Thyroid gland (tissue), 4 donors: Measurements from ENCODE around the gene AGBL5. TPM values are rescaled to one million over a fixed set of nuclear protein-coding genes. Genes with fewer than 3 reads are reported as not detected.
A peak's percentile ranks its signal among the peaks of the same experiment; 100 is the strongest.

ENCODE experiments used
- DNase-seq, 2 donors: peaks; one replicate each; pipeline ENCODE4 v3.0.0-alpha.2; 2019
- H3K27ac ChIP-seq, 3 donors: fragments of 200-600 bp; sonication (generic); 1 replicate in 2 of 3; 2 replicates in 1 of 3; pipeline ENCODE4 v1.5.1; 2016 to 2019; ENCODE audit warnings: mild to moderate bottlenecking in 1 of 3, moderate library complexity in 1 of 3
- H3K27me3 ChIP-seq: fragments of 200-600 bp; sonication (generic); one replicate; pipeline ENCODE4 v1.5.1; 2019
- H3K36me3 ChIP-seq, 2 donors: fragments of 200-600 bp; sonication (generic); one replicate each; pipeline ENCODE4 v1.5.1; 2016 to 2019
- H3K4me1 ChIP-seq, 2 donors: fragments of 200-600 bp; sonication (generic); one replicate each; pipeline ENCODE4 v1.5.1; 2017 to 2019
- H3K4me3 ChIP-seq, 3 donors: fragments of 200-600 bp; sonication (generic); replicated peaks in 1 of 3; 1 replicate in 2 of 3; 2 replicates in 1 of 3; pipeline ENCODE4 v1.5.1; 2016; ENCODE audit warnings: mild to moderate bottlenecking in 1 of 3
- H3K9me3 ChIP-seq: fragments of 200-600 bp; sonication (generic); one replicate; pipeline ENCODE4 v1.5.1; 2017
- POLR2A ChIP-seq, 2 donors: fragments of 450-650 bp; IDR thresholded peaks; one replicate each; pipeline ENCODE4 v1.6.1; 2017; ENCODE audit warnings: antibody characterized with exemption in 2 of 2, mild to moderate bottlenecking in 2 of 2, moderate library complexity in 1 of 2
- WGBS, 2 donors: methylation state at CpG; one replicate each; pipeline ENCODE4 v1.1.5; 2017; 5-methylcytosine and 5-hydroxymethylcytosine counted together
- intact Hi-C: fragments of 100-400 bp; cut with DNase I; formaldehyde crosslinking; loops from one replicate; pipeline ENCODE4 v1.15.1; 2023
- total RNA-seq, 4 donors: library from RNA; depleted of rRNA; stranded (reverse); fragments of >200 nt; gene quantifications; one replicate each; pipeline ENCODE4 v1.2.3, GENCODE V29; 2016
- TF ChIP-seq, protein P1 (sequence below), 6 experiments: fragments of 200-600 bp in 3 of 6; fragments of 450-650 bp in 3 of 6; sonication (generic) in 3 of 6; IDR thresholded peaks; one replicate each; pipeline ENCODE4 v1.5.1; 2016 to 2019; ENCODE audit warnings: antibody characterized with exemption in 6 of 6, mild to moderate bottlenecking in 2 of 6, inconsistent platforms in 1 of 6, moderate library complexity in 1 of 6

Gene AGBL5
- total RNA-seq, 4 donors from 2014 or later: 29.1 to 40.0 (median 31.6) TPM

- intact Hi-C loops: loop anchor here (10.0 kb wide), 1 partner anchor 213 kb away; the partner anchor contains the start of gene UCN
- no peak for DNase-seq
- Histone ChIP-seq H3K36me3 (no peaks in the 10 kb centered on the region), H3K27ac (no peak overlapping the region), H3K9me3 (no peaks in the 10 kb centered on the region), H3K4me1 (peaks cover 9 to 25% of the 10 kb centered on the region in 2 donors), H3K4me3 (no peak overlapping the region), H3K27me3 (no peaks in the 10 kb centered on the region)
- TF ChIP-seq POLR2A (IDR thresholded peaks at IDR 0.05): no peak
- TF ChIP-seq, protein P1, sequence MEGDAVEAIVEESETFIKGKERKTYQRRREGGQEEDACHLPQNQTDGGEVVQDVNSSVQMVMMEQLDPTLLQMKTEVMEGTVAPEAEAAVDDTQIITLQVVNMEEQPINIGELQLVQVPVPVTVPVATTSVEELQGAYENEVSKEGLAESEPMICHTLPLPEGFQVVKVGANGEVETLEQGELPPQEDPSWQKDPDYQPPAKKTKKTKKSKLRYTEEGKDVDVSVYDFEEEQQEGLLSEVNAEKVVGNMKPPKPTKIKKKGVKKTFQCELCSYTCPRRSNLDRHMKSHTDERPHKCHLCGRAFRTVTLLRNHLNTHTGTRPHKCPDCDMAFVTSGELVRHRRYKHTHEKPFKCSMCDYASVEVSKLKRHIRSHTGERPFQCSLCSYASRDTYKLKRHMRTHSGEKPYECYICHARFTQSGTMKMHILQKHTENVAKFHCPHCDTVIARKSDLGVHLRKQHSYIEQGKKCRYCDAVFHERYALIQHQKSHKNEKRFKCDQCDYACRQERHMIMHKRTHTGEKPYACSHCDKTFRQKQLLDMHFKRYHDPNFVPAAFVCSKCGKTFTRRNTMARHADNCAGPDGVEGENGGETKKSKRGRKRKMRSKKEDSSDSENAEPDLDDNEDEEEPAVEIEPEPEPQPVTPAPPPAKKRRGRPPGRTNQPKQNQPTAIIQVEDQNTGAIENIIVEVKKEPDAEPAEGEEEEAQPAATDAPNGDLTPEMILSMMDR (IDR thresholded peaks at IDR 0.05): no peak
- 75 to 77% methylated on average over 22 to 25 of the region's 25 CpGs for WGBS, 2 donors
These were observed 40.6 kb downstream of the AGBL5 start for GRCh38 chr2:27091746-27092695.

DNA sequence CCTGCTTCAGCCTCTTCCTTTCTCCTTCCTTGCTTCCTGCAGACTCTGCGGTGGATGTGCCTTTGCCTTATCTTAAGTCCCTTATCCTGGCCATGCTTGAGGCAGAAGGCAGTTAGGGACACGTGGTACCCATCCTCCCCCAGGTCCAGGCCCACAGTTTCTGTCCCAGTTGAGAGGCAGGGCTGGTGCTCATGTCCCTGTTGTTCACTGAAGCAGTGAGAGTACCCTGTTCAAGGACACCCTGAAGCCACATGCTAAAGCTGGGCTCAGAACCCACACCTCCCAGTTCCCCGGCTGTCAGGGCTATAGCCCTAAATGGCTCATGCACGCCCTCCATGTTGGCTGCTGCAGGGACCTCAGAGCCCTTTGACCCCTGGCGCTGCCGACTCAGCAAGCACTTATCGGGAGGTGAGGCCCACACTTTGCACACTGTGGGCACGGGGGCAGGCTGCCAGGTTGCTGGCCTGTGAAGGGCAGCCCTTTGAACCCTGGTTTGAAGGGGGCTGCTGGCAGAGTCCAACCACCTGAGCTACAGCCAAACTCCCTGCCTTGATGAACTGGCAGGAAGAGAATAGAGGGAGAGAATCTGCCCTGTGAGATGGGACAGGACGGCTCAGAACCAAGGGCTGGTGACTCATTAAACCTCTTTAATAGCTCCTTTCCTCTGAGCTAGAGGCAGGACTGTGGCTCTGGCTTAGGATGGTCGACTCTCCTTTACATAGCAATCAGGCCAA, 41.4 kb downstream of the AGBL5 start:
- Histone ChIP-seq H3K4me1 (peaks cover 5 to 21% of the 10 kb centered on the region in 2 donors), H3K36me3 (no peaks in the 10 kb centered on the region), H3K27me3 (no peaks in the 10 kb centered on the region), H3K4me3 (no peak overlapping the region), H3K9me3 (no peaks in the 10 kb centered on the region), H3K27ac (no peak overlapping the region)
- 58 to 65% methylated on average over 8 of the region's 10 CpGs for WGBS, 2 donors
- TF ChIP-seq, protein P1 (IDR thresholded peaks at IDR 0.05): no peak
- no peak for TF ChIP-seq POLR2A (IDR thresholded peaks at IDR 0.05)
- peak; percentile 46 to 52 for DNase-seq
- intact Hi-C loops: loop anchor here (10.0 kb wide), 1 partner anchor 212 kb away; the partner anchor contains the start of gene UCN

- Histone ChIP-seq H3K27me3 (no peaks in the 10 kb centered on the region), H3K36me3 (no peaks in the 10 kb centered on the region), H3K27ac (no peak overlapping the region), H3K4me1 (peaks cover 5 to 21% of the 10 kb centered on the region in 2 donors), H3K4me3 (no peak overlapping the region), H3K9me3 (no peaks in the 10 kb centered on the region)
- TF ChIP-seq, protein P1 (IDR thresholded peaks at IDR 0.05): no peak
- no peak for TF ChIP-seq POLR2A (IDR thresholded peaks at IDR 0.05)
- intact Hi-C loops: loop anchor here (10.0 kb wide), 1 partner anchor 211 kb away; the partner anchor contains the start of gene UCN
- no peak for DNase-seq
- 80 to 82% methylated on average over 6 of the region's 6 CpGs for WGBS, 2 donors
These were observed 42.2 kb downstream of the AGBL5 start for GRCh38 chr2:27093430-27094352.

DNA sequence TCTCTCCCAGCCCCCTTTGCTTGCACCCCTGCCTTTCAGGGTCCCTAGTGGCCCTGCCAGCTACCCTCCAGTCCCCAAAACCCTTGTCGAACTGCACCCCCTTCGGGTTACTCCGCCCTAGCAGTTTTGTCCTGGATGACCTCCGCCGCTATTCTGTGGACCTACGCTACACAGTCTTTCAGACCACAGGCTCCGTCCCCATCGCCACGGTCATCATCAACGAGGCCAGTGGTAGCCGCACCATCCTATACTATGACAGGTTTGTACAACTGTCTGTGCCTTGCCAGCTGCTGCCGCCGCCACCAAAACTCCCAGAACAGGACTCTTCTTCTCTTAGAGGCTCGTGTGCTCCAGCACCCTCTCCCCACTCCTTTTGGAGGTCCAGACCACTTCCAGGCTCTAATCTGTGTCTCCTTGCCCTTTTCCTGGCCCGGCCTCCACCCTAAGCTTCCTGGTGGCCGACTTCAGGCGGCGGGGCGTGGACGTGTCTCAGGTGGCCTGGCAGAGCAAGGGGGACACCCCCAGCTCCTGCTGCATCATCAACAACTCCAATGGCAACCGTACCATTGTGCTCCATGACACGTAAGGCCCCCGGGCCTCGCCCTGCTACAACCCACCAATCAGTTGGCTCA, 43.0 kb downstream of the AGBL5 start:
- Histone ChIP-seq H3K36me3 (no peaks in the 10 kb centered on the region), H3K4me1 (peaks cover 5 to 21% of the 10 kb centered on the region in 2 donors), H3K4me3 (no peak overlapping the region), H3K27ac (no peak overlapping the region), H3K9me3 (no peaks in the 10 kb centered on the region), H3K27me3 (no peaks in the 10 kb centered on the region)
- no peak for TF ChIP-seq POLR2A (IDR thresholded peaks at IDR 0.05)
- TF ChIP-seq, protein P1 (IDR thresholded peaks at IDR 0.05): no peak
- intact Hi-C loops: loop anchor here (10.0 kb wide), 1 partner anchor 210 kb away; the partner anchor contains the start of gene UCN
- WGBS, 2 donors: 94 to 96% methylated on average over 24 of the region's 24 CpGs
- no peak for DNase-seq
